HepG2 (cell line): ENCODE results near the gene COQ8A. TPM values are rescaled to one million over a fixed set of nuclear protein-coding genes. Genes with fewer than 3 reads are reported as not detected.
A peak's percentile ranks its signal among the peaks of the same experiment; 100 is the strongest.

Source experiments
- AGO2 ChIP-seq: fragments of 200-400 bp; formaldehyde crosslinking; optimal IDR thresholded peaks from 2 replicates; pipeline ENCODE3; 2017; ENCODE audit warnings: mild to moderate bottlenecking, low read depth, low read length, moderate library complexity
- AKAP8 ChIP-seq: sonication (generic); formaldehyde crosslinking; IDR thresholded peaks from 2 replicates; pipeline ENCODE4 v1.5.1; 2020; ENCODE audit warnings: mild to moderate bottlenecking, missing genetic modification reagents
- ATAD3A ChIP-seq: sonication (generic); formaldehyde crosslinking; IDR thresholded peaks from 2 replicates; pipeline ENCODE4 v1.4.0; 2020; ENCODE audit warnings: missing genetic modification reagents
- HNF1B ChIP-seq: sonication (generic); formaldehyde crosslinking; IDR thresholded peaks from 2 replicates; pipeline ENCODE4 v1.5.1; 2020; ENCODE audit warnings: mild to moderate bottlenecking, moderate library complexity, missing genetic modification reagents
- MAFF ChIP-seq: IDR thresholded peaks from 2 replicates; pipeline ENCODE4 v1.6.1; 2011; ENCODE audit warnings: low read depth, low read length, improper control_type of control experiment
- NR2F1 ChIP-seq, 2 experiments: fragments of 450-650 bp in 1 of 2; formaldehyde crosslinking in 1 of 2; IDR thresholded peaks; 2 replicates each; pipeline versions ENCODE4 v1.5.0 to v1.6.1; 2016 to 2020; ENCODE audit warnings: mild to moderate bottlenecking in 1 of 2, missing compliant biosample characterization in 1 of 2, missing genetic modification reagents in 1 of 2, moderate library complexity in 1 of 2
- RERE ChIP-seq: IDR thresholded peaks from 2 replicates; pipeline ENCODE4 v1.6.1; 2016; ENCODE audit warnings: low read depth, missing genetic modification reagents, missing compliant biosample characterization
- RXRB ChIP-seq: IDR thresholded peaks from 2 replicates; pipeline ENCODE4 v1.6.1; 2016; ENCODE audit warnings: borderline replicate concordance, missing genetic modification reagents, missing compliant biosample characterization
- SAP130 ChIP-seq: IDR thresholded peaks from 2 replicates; pipeline ENCODE4 v1.6.1; 2016; ENCODE audit warnings: low read depth
- SMYD3 ChIP-seq: sonication (generic); formaldehyde crosslinking; IDR thresholded peaks from 2 replicates; pipeline ENCODE4 v1.8.1; 2023; ENCODE audit warnings: mild to moderate bottlenecking, missing genetic modification reagents
- THRA ChIP-seq: sonication (generic); formaldehyde crosslinking; IDR thresholded peaks from 2 replicates; pipeline ENCODE4 v1.4.0; 2020; ENCODE audit warnings: missing genetic modification reagents, borderline replicate concordance
- ZFP36L1 ChIP-seq: sonication (generic); formaldehyde crosslinking; IDR thresholded peaks from 2 replicates; pipeline ENCODE4 v1.8.0; 2022; ENCODE audit warnings: mild to moderate bottlenecking, missing genetic modification reagents, moderate library complexity
- ZNF280B ChIP-seq: sonication (generic); formaldehyde crosslinking; IDR thresholded peaks from 2 replicates; pipeline ENCODE4 v1.5.0; 2020; ENCODE audit warnings: missing genetic modification reagents, mild to moderate bottlenecking, borderline replicate concordance
- ZNF3 ChIP-seq: IDR thresholded peaks from 2 replicates; pipeline ENCODE4 v1.7.0; 2017; ENCODE audit warnings: inconsistent platforms
- ZNF567 ChIP-seq: sonication (generic); formaldehyde crosslinking; IDR thresholded peaks from 2 replicates; pipeline ENCODE4 v1.8.1; 2023; ENCODE audit warnings: mild to moderate bottlenecking, missing genetic modification reagents, borderline replicate concordance
- ZNF644 ChIP-seq: IDR thresholded peaks from 2 replicates; pipeline ENCODE4 v1.6.1; 2016; ENCODE audit warnings: low read depth
- ZNF672 ChIP-seq: sonication (generic); formaldehyde crosslinking; IDR thresholded peaks from 2 replicates; pipeline ENCODE4 v1.8.1; 2022; ENCODE audit warnings: missing genetic modification reagents
- polyA plus RNA-seq, 8 experiments: library from polyadenylated mRNA; depleted of rRNA in 3 of 8; stranded (reverse) in 7 of 8; unstranded in 1 of 8; fragments of >200 nt; fragmentation: Illumina TruSeq in 4 of 8; extraction: Trizol in 4 of 8; gene quantifications; 2 replicates each; pipeline versions ENCODE4 v1.2.1 to v1.2.3, GENCODE V29; 2011 to 2016; ENCODE audit warnings: low read depth in 4 of 8, missing spikeins in 1 of 8, mixed read lengths in 1 of 8; ENCODE audit not compliant: insufficient read depth in 1 of 8
- total RNA-seq, 5 experiments: library from RNA; depleted of rRNA; stranded (reverse); fragments of >200 nt; fragmentation: Illumina TruSeq; extraction: Trizol; gene quantifications; 2 replicates each; pipeline ENCODE4 v1.2.3, GENCODE V29; 2016; ENCODE audit warnings: low read depth in 1 of 5

Gene COQ8A
- total and polyA plus RNA-seq, 2 of the 13 experiments (the other 11 are each of a cell fraction or from before 2014, with no cell fraction given), result 60.4 to 88.7 TPM

- TF ChIP-seq ZNF280B (CRISPR knock-in tag) (no peak), RXRB (peak; percentile 74), ATAD3A (CRISPR knock-in tag) (no peak), AGO2 (peak; percentile 22), SMYD3 (no peak), AKAP8 (CRISPR knock-in tag) (no peak), ZNF567 (0 out of 2 replicates have a peak, but pooled peaks have one; percentile 73), ZNF672 (CRISPR knock-in tag) (no peak), THRA (CRISPR knock-in tag) (peak; percentile 69; the same call in 1 of the 2 replicates), ZNF644 (CRISPR knock-in tag) (0 out of 2 replicates have a peak, but pooled peaks have one; percentile 28), HNF1B (peak; percentile 88), ZFP36L1 (CRISPR knock-in tag) (no peak), NR2F1 (CRISPR knock-in tag; IDR thresholded peaks at IDR 0.05) (0 out of 4 replicates have a peak, but pooled peaks of 1 of the 2 experiments have one; percentile 17), SAP130 (CRISPR knock-in tag) (peak; percentile 73), MAFF (0 out of 2 replicates have a peak, but pooled peaks have one; percentile 22), RERE (CRISPR knock-in tag) (no peak), ZNF3 (CRISPR knock-in tag) (0 out of 2 replicates have a peak, but pooled peaks have one; percentile 26)
Observed at GRCh38 chr1:226974544-226975258, 34.6 kb downstream of the COQ8A start (continued).
